Bronchial epithelial cell (primary cell): Measurements from ENCODE around the gene RASAL3. TPM values are rescaled to one million over a fixed set of nuclear protein-coding genes. Genes with fewer than 3 reads are reported as not detected.

Experiments
- DNase-seq: peaks from one replicate; pipeline ENCODE4 v3.0.0-alpha.2; 2010; ENCODE audit warnings: low read depth
- FAIRE-seq: peaks from 2 replicates; lab custom pipeline; 2011; peaks lifted over from hg19 to GRCh38; lab: Jason Lieb, UNC
- H3K27me3 ChIP-seq: 2 replicates; pipeline ENCODE4 v1.5.1; 2011; ENCODE audit warnings: low read length; ENCODE audit not compliant: control insufficient read depth, insufficient read depth
- H3K36me3 ChIP-seq: 2 replicates; pipeline ENCODE4 v1.5.1; 2011; ENCODE audit warnings: low read length; ENCODE audit not compliant: control insufficient read depth, insufficient read depth
- H3K4me3 ChIP-seq: 2 replicates; pipeline ENCODE4 v1.5.1; 2011; ENCODE audit warnings: mild to moderate bottlenecking, low read depth, low read length, control low read depth
- CTCF ChIP-seq: IDR thresholded peaks from 2 replicates; pipeline ENCODE4 v1.5.1; 2011; ENCODE audit warnings: mild to moderate bottlenecking, moderate library complexity, low read length, control low read depth, inconsistent platforms; ENCODE audit not compliant: insufficient read depth, severe bottlenecking
- total RNA-seq: library from RNA; depleted of rRNA; stranded (reverse); fragments of >200 nt; gene quantifications from 2 replicates; pipeline ENCODE4 v1.2.1, GENCODE V29; 2014

Gene RASAL3
- total RNA-seq, 1 donor from 2014 or later = not detected

GRCh38 chr19:15439078-15439799 is 25.1 kb downstream of the RASAL3 start:
- Histone ChIP-seq H3K4me3 (no peak overlapping the region), H3K27me3 (no peaks in the 10 kb centered on the region), H3K36me3 (no peaks in the 10 kb centered on the region)
- DNase-seq (no peak), FAIRE-seq (no peak)
- no peak for TF ChIP-seq CTCF

DNA sequence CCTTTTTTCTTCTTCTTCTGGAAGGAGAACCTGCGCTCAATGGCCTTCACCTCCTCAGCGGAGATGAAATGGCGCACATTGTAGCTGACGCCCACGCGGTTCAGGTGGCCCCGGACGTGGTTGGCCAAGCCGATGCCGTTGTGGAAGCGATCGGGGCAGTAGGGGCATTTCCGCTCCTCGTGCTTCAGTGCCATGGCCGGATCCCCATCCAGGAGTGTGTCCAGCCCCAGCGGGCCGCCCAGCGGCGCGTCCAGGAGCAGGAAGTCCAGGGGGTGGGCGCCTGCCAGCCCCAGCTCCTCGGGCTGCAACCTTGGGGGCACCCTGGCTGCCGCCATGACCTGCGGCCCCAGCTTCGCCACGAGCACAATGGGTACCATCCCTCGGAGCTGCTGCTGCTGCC is 25.8 kb downstream of the RASAL3 start:
- no peak for TF ChIP-seq CTCF
- FAIRE-seq (no peak), DNase-seq (no peak)
- H3K27me3 ChIP-seq = no peaks in the 10 kb centered on the region
- no peaks in the 10 kb centered on the region for H3K36me3 ChIP-seq
- H3K4me3 ChIP-seq = no peak overlapping the region

DNA sequence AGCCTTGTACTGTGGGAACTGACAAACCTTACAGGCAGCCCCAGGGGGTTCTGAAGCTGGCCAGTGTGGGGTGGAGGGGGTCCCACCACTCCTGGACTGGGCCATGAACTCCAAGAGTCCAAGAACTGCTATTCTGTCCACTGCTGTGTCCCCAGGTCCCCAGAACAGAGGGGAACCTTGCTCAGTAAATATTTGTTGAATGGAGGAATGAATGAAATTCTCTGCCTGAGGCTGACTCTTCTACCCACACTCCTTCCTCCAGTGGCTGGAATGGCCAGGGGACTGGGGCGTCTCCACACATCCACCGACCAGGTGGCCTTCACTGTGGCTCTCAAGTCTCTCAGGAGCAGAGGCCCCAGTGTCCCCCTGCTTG is 26.2 kb downstream of the RASAL3 start:
- DNase-seq (no peak), FAIRE-seq (no peak)
- Histone ChIP-seq H3K4me3 (no peak overlapping the region), H3K36me3 (no peaks in the 10 kb centered on the region), H3K27me3 (no peaks in the 10 kb centered on the region)
- TF ChIP-seq CTCF = no peak

DNA sequence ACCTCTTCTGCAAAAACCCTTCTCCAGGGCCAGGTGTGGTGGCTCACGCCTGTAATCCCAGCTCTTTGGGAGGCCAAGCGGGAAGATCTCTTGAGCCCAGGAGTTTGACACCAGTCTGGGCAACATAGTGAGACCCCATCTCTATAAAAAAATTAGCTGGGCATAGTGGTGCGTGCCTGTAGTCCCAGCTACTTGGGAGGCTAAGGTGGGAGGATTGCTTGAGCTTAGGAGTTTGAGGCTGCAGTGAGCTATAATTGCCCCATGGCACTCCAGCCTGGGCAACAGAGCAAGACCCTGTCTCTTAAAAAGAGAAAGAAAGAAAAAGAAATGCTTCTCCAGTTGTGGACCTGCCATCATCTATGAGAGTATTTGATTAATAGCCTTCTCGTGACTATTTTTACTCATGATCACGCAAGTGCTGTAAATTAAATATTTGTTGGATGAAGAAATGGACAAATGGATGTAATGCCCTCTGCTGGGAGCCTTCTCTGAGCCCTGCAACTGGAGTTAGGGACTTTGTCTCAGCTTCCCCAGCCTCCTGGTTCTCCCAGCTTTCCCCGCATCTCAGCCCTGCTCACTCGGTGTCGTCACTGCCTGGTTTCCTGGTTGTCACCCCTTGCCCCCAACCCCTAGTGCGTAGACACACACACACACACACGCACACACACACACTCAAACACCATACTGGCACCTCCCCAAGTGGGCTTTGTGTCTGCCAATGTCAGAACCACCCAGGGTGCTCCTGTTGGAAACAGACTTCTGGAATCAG is 26.8 kb downstream of the RASAL3 start:
- TF ChIP-seq CTCF = peak; percentile 15

DNA sequence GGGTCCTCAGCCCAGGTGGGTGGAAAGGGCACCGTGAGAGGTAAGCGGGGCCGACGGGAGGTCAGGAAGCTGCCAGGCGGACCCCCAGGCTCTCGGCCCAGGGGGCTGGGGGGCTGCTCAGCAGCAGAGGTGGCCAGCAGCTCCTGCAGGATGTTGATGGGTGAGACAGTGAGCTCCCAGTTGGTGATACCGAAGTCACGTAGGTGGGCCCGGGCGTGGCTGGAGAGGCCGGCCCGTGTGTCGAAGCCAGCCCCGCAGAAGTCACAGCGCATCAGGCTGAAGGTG is 27.6 kb downstream of the RASAL3 start:
- FAIRE-seq = no peak
- H3K36me3 ChIP-seq = no peaks in the 10 kb centered on the region
- H3K27me3 ChIP-seq = no peaks in the 10 kb centered on the region
- no peak for TF ChIP-seq CTCF
- DNase-seq = no peak
- H3K4me3 ChIP-seq = no peak overlapping the region

More for the DNA sequence above, 26.8 kb downstream of the RASAL3 start:
- DNase-seq = no peak
- no peaks in the 10 kb centered on the region for H3K36me3 ChIP-seq
- no peaks in the 10 kb centered on the region for H3K27me3 ChIP-seq
- H3K4me3 ChIP-seq = no peak overlapping the region
- no peak for FAIRE-seq
